ENCODE data around the gene TCF7L1.
"Not testable (repeated sequence)": the region's sequence is repeated elsewhere in the genome, so short reads cannot be mapped to it uniquely, and the experiment has no call there.

Gene TCF7L1

DNA sequence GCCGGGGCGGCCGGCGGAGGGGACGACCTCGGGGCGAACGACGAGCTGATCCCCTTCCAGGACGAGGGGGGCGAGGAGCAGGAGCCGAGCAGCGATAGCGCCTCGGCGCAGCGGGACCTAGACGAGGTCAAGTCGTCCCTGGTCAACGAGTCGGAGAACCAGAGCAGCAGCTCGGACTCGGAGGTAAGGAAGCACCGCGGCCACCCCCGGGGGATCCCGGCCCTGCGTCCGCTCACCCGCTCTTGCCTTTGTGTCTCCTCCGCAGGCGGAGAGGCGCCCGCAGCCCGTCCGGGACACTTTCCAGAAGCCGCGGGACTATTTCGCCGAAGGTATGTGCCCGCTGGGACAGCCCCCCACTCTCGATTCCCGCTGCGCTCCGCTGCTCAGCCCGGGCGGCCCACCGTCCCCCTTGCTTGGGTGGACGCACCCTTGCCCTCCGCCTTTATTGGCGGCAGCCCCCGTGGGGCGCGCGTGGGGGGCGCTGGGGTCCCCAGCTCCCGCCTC is 611 bp downstream of the TCF7L1 start:
- DNase-seq, result no peak

DNA sequence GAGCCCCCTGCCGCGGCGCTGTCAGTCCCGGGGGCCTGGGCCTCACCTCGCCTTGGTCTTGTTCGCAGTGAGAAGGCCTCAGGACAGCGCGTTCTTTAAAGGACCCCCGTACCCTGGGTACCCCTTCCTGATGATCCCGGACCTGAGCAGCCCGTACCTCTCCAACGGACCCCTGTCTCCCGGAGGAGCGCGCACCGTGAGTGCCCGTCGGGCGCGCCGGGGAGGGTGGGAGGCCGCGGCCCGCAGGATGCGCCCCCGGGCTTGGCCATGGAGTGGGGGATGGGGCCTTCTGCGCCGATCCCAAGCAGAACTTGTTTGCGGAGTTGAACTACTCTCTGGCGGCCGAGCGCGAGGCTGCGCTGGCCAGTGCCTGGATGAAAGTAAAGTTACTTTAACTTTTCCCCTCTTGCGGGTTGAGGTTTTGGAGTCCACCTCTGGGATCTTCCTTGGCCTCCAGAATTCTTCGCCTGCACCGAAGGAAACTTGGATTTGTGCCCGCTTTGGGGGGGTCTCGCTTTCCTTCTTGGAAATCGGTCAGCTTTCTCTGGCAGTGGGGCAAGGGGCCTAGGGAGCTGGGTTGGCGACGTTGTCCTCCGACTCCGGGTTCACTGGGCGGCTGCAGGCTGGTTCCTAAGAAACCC is 1.2 kb downstream of the TCF7L1 start:
- no peak for DNase-seq

DNA sequence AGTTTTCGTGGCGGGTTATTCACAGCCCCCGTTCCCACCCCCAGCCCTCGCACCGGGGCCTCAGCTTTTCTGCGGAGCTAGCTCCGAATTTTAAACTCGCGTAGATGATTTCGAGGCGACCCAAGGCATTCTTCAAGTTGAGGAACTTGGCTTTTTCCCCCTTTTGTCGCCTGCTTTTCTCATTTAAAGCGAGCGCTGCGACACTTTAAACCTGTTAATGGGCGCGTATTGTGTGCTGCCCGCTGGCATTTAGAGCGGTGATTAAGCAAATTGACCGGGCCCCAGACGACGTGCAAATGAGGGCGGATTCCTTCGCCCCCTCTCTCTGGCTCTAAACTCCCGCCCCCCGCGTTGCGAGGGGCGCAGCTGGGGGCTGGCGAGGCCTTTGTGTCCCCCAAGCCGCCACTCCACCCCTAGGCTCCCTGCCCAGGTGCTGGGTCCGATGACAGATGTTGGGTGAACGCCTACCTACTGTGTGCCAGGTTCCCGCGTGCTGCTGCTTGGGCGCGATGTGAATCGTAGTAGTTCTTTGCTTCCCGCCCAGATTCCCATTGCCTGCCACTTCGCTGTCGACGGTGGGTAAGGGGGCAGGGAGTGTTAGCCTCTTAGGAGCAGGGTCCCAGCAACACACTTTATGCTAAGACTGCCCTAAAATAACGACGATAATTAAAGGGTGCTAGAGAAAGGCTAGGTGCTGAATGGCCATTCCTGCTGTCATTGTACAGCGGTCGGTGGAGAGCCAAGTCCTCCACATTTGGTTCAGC is 1.9 kb downstream of the TCF7L1 start:
- DNase-seq, result no peak

DNA sequence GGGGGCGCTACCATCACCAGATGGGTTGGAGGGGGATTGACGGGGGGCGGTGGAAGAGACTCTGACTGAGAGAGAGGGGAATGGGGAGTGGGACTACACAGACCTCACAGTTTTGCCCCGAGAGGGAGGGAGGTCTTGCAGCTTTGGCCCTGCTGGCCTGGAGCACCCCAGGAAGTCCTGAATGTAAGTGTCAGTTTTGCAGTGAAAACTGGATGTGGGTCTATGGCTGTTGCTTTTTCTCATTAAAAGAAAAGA is 2.4 kb downstream of the TCF7L1 start:
- no peak for DNase-seq

DNA sequence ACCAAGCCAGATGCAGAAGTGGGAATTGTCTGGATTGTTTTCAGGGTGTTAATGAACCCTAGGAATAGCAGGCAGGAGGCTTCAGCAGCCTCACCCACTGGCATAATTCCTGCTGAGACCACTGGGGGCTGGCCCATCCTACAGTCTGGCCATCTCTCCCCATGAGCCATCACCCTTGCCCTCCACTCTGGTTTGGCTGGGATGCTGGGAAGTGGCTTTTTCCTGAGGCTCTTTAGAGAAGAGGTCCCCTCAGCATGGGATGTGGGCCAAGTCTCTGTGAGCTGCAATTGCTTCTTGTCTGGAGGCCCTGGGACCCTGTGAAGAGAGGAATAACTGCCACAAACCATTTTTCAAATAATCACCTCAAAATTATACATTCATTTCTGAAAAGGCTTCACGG is 4.0 kb downstream of the TCF7L1 start:
- DNase-seq, result no peak

DNA sequence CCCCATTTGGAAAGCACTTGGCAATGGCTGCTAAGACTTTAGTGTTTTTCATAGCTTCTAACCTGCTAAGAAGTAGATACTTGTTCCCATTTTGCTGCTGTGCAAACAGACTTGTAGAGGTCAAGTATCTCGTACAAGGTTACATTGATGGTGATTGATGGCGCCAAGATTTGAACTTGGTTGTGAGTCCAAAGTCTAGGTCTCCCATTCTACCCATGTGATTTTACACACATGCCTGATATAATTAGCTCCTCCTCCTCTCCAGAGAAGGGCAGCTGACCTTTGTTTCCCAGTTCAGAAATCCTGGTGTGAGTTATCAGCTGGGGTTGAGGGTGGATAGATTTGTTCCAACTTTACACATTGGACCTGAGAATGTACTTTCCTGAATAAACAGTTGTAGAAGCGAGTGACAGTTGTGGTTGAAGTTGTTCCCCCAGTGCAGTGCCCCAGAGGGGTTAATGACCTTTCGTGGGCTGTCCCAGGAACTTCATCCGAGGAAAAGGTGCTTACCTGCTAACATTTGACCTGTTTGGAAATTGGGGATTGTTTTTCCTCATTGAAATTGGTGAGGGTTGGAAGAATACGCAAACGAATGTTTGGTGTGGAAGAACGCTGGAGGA is 10.4 kb downstream of the TCF7L1 start:
- DNase-seq, result no peak

DNA sequence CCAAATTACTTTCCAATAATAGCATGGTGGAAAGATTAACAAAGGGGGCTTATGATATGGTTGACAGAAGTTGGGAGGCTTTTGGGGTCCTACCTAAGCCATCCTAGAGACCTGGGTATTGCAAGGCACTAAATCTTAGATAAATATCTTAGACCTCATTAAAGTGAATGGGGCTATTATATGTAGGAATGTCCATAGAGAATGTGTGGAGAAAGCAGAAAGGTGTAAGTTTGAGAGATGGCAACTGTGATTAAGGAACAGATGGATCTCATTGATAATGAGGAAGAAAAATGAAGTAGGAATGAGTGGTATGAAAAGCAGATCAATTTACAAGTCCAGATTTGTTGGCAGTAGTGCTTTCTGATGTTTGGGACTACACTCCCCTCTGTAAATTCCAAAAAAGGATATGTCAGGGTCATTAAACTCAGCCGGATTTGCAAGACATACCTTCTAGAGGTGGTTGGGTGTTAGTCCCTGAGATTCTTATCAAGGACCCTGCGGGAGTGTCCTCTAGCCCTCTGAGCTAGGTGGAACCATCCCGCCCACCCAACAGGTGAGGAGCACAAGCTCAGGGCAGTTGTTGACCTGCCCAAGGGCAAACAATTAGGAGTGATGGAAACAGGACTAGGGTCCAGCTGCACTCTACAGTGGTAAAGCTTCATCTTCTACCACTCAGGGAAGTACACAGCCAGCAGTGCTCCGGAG is 12.1 kb downstream of the TCF7L1 start:
- DNase-seq, result no peak

DNA sequence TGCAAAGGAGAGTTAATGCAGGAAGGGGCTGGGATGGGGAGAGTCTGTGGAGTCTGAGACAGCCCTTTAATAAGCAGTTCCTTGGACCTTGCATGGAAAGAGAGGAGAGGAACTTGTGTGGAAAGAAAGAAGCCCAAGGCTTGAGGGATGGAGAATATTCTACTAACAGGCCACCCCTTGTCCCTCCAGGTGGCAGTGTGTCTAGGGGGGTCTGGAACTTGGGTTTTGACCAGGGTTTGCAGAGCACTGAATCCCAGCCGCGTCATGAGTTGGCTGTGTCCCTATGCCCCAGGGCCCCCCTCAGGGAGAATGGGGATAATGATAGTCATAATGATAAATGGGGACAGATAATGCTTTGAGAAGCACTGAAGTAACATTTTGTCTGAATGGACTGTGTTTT is 15.0 kb downstream of the TCF7L1 start:
- no peak for DNase-seq

DNA sequence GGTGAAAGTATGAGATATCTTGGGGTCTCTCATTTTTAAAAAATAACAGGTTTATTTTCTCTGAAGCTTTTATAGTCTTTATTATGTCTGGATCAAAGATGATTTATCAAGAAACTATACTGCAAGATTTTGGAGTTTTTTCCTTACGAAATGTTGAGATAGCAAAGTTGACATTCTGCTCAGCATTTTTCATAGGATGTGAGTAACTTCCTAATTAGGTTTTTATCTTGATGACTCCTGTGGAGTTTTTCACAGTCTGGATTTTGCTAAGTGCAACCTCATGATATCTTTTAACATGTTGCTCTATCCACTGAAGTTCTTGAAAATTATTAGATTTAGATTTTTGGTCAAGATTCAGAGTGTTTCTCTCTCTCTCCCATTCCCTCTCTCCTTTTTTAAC is 17.8 kb downstream of the TCF7L1 start:
- no peak for DNase-seq

DNA sequence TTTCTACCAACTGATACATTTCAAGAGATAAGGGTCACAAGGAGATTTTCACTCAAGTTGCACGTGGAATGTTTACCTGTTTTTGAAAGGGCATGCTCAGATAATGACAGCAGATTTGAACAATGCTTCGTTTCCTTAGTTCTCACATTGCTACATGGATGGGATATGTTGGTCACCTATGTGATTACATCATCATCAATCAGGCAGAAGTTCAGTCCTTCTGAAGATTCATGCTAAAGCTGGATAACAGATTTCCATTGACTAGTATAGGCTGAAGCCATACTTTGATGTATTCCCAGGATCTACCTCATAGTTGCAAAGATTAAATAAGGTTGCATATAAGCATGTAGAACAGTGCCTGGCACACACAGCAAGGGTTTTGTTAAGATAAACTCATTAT is 19.7 kb downstream of the TCF7L1 start:
- DNase-seq, result no peak

DNA sequence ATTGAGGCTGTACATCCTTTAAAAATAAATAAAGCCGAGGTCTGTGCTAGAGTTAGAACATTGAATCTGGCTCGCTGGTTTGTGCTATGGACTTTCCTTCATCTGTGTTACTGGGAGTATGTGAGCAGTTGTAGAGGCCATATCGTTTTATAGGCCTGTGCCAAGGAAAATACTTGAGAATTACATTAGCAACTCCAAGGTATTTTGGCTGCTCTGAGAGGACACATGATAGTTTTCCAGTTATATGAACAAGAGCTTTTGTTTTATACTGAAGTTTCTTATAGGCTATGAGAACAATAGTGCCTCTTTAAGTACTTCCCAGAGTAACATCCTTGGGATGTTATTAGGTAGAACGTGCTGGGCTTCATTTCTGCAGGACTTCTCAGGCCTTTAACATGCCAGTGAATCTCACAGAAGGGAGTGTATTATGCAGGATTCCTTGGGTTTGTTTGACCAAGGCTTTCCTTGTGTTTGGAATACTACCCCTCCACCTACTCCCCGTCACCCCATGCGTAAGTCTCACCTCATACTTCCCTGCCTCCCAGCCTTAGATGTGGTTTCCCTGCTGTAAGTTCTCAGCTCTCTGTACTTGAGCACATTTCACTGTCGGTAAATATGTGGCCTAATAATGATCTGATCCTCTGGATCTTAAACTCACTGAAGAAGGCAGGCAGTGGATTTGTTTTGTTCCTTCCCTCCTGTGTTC is 21.0 kb downstream of the TCF7L1 start:
- no peak for DNase-seq

DNA sequence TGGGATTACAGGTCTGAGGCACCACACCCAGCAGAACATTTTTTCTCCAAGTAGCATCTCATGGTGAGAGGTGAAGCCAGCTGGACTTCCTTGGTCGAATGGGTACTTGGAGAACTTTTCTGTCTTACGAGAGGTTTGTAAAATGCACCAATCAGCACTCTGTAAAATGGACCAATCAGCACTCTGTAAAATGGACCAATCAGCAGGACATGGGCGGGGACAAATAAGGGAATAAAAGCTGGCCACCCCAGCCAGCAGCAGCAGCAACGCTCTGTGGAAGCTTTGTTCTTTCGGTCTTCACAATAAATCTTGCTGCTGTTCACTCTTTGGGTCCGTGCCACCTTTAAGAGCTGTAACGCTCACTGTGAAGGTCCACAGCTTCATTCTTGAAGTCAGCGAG is 21.9 kb downstream of the TCF7L1 start:
- DNase-seq, result not testable (repeated sequence)

DNA sequence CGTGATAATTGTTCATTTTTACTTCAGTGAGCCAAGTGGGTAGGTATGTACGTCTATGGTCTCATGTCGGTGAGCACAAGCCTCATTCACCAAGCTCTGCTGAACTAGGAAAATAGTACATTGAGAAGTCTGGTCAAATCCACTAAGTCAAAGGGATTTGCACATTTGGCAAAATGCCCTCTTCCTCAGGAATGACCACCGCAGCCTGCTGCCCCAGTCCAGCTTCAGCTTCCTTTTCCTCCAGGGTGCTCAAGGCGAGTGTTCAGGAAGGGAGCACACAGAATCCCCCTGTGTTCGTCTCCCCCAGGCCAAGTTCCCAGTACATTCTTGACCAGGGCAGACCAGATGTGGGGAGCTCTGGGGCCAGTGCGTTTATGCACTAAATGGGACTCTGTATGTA is 23.0 kb downstream of the TCF7L1 start:
- no peak for DNase-seq

DNA sequence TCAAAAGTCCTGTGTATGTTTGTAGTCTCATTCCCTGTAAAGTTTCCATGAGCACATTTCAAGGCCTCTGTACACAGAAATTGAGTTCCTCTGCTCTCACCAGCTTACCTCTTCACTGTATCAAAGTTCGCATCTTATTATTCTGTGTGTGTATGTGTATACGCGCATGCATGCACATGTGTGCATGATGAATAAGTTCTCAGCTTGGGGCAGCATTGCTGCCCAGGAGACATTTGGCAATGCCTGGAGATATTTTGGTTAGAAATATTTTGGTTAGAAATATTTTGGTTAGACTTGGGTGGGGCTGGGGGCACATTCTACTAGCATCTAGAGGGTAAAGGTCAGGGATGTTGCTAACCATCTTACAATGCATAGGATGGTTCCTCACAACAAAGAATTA is 23.4 kb downstream of the TCF7L1 start:
- DNase-seq, result no peak

DNA sequence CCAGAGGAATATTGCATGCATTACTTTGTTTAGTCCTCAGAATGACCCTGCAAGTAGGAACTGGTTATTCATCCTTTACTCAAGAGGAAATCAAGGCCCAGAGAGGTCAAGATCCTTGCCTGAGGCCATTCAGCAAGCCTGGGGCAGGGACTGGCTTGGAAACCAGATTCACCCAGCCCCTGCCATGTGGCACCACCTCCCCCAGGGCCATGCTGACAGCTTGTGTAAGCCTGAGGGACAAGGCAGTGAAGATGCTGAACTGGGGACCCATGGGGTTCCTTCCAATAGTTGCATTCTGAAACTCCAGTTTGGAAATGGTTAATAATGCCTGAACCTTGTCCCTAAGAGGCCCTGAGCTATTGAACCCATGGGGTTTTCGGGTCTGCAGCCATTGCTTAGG is 24.2 kb downstream of the TCF7L1 start:
- no peak for DNase-seq

DNA sequence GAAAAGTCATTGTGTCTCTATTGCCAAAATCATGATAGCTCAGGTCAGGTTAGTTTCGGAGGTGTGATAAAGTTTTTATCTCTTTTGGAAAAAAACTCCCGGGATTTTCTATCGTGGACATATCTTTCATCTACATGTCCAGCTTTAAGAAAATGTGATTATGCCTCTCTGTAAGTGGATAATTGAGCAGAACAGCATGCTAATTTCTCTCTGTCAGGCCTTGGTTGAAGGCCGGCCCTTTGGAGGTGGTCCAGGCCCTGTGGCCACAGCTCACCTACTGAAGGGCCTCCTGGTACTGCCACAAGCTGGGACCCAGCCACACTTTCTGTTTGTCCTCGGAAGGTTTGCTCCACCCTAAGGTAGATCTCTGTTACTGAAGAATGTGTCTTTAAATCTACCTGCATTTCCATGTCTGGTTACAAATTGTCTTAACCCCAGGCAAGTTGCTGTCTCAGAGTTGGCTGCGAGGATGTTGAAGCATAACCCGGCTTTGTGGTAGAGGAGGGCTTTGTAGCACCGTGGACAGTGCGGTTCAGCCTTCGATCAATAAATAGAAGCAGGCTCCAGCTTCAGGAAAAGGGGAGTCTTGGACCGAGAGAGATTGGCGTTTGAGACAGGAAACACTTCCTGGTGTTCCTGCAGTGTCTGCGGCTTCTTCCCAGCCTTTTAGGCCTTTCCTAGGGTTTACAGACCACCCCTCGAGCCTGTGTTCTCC is 25.5 kb downstream of the TCF7L1 start:
- no peak for DNase-seq

DNA sequence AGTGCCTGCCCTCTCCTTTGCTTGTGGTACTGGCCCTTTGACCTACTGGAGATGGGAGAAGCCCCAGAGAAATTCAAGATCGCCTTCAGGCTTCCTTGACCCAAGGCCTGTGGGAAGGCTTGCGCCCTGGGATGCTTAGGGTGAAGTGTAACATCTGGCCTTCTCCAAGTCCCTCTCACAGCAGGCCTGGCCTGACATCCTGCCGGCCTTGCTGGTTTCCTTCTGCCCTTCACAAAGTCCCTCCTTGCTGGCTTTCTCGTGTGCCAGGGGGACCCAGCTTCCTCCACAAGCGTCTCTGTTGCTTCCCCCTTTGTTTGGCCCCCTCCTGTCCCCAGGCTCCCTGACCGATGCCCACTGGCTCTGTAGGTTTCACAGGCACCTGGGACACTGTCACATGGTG is 26.4 kb downstream of the TCF7L1 start:
- DNase-seq, result no peak

DNA sequence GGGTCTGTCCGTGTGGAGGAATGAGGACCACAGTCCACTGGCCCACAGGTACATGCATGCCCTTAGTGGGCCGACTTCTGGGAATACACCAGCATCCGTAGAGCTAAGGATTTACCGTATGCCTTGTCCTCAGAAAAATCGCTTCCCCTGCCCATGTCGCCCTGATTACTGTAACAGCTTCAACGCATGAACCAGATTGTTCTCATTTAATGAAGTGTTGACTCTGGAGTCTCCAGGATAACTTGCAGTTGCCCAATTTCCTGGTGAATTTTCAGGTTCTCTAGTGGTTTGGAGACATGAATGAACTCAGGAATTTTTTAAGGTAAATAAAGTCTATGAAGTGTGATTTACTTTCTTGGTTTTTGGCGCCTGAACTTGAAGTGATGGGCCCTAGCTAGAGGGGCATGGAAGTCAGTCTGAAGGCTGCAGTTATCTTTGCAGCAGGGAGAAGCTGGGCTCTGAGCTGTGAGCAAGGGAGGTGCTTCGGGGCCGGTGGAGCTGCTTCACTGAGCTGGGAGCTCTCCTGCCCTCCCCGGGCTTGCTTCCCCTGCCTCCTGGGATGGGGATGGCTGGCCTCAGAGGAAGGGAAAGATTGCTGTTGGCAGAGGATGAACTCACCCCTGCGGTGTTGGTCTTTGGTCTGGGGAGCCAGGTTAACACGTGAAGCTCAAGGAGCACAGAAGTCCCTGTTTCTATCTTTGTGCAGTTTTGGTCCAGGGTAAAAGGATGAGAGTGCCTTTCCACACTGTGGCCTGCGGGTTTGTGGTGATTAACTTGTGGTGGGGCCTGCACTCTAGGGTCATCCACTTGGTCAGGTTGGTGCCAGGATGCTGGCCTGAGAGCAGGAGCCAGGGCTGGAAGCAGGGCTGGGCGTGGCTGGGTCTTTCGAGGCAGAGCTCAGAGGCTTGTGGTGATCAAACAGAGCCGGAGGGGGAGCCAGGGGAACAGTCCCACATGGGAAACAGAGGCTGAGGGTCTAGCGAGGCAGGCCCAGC is 28.1 kb downstream of the TCF7L1 start:
- DNase-seq, result no peak

DNA sequence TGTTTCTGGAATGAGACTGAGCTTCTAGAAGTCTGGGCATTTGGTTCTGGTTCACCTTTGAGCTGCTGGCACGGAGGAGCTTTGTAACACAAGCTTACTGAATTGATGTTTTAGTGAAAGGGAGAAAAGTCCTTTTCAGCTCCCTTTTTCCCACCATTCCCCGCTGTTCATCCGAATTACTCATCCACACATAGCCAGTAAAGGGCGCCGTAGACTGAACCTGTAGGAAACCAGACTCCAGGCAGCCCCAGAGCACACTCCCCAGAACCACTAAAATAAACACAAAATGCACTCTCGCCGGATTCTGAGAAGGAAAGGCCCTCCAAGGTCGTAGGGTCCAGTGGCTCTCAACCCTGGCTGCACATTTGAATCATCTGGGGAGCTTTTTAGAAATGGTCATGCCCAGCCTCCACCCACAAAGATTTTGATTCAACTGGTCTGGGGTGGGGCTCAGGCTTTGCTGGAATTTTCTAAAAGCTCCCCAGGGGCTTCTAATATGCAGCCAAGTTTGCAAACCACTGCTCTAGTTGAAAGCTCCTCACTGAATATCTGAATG is 29.6 kb downstream of the TCF7L1 start:
- DNase-seq, result no peak

DNA sequence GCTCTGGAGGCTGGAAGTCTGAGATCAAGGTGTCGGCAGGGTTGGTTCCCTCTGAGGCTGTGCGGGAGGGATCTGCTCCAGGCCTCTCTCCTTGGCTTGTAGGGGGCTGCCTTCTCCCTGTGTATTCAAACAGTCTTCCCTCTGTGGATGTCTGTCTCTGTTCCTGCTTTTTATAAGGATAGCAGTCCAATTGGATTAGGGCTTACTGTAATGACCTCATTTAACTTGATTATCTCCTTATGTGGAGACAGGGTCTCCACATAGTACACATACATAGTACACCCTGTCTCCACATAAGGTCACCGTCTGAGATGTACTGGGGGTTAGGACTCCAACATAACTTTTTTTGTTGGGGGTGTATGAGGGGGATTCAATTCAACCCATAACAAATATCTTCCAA is 30.5 kb downstream of the TCF7L1 start:
- no peak for DNase-seq

DNA sequence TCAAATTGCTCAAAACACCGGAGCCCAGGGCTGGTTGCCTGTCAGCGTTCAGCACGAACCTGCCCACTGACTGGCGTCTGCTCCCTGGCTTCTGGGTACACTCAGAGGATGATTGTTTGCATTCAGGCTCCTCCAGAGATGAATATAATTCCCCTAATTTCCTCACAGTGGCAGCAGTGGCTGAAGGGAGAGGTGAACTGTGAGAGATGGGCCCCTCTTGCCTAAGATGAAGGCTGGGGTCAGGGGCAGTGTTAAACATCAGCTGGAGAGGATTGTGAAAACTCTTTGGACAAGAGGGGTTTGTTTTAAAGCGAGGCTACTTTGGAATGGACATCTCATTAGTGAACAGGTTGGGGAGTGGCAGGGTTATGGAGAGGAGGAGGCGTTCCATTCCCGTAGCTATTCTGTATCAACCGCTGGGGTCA is 31.0 kb downstream of the TCF7L1 start:
- no peak for DNase-seq
